ENCODE measurements around the gene RTP2.

- no peak for TF ChIP-seq POLR2A (IDR thresholded peaks at IDR 0.05; ENCODE audit: low read depth, low read length)
- TF ChIP-seq TAF1 (IDR thresholded peaks at IDR 0.05; ENCODE audit: low read depth, low read length) = no peak
- TF ChIP-seq POLR2AphosphoS5 (IDR thresholded peaks at IDR 0.05; ENCODE audit: low read depth, low read length) = no peak
- no peak for TF ChIP-seq SPI1 (IDR thresholded peaks at IDR 0.05; ENCODE audit: low read depth, low read length)
- TF ChIP-seq POU2F2 (IDR thresholded peaks at IDR 0.05; ENCODE audit: low read depth, low read length) = no peak
These were observed 2.1 kb downstream of the RTP2 start for GRCh38 chr3:187700249-187700648.
